ENCODE results near the gene ADARB2.

- no peak for TF ChIP-seq POLR2A (IDR thresholded peaks at IDR 0.05)
- no peak for TF ChIP-seq EP300 (IDR thresholded peaks at IDR 0.05)
Observed at GRCh38 chr10:1380088-1380671, 357.1 kb downstream of the ADARB2 start.
